Spleen (tissue), 11 donors: ENCODE results near the gene PITHD1. TPM values are rescaled to one million over a fixed set of nuclear protein-coding genes. Genes with fewer than 3 reads are reported as not detected.

ENCODE experiments used
- DNase-seq: peaks from one replicate; pipeline ENCODE4 v3.0.0-alpha.2; 2020
- H3K27ac ChIP-seq, 8 donors: fragments of 200-600 bp; sonication (generic) in 7 of 8; 1 replicate in 4 of 8; 2 replicates in 4 of 8; pipeline versions ENCODE4 v1.5.0 to v1.8.0; 2016 to 2021; ENCODE audit warnings: inconsistent platforms in 4 of 8, mild to moderate bottlenecking in 4 of 8, moderate library complexity in 1 of 8
- H3K27me3 ChIP-seq, 7 donors: fragments of 200-600 bp; sonication (generic) in 6 of 7; replicated peaks in 1 of 7; 1 replicate in 4 of 7; 2 replicates in 3 of 7; pipeline versions ENCODE4 v1.5.0 to v1.8.0; 2016 to 2021; ENCODE audit warnings: inconsistent platforms in 3 of 7, mild to moderate bottlenecking in 1 of 7
- H3K36me3 ChIP-seq, 6 donors: fragments of 200-600 bp; sonication (generic) in 5 of 6; 1 replicate in 4 of 6; 2 replicates in 2 of 6; pipeline versions ENCODE4 v1.5.0 to v1.8.0; 2016 to 2021; ENCODE audit warnings: inconsistent platforms in 2 of 6
- H3K4me1 ChIP-seq, 6 donors: fragments of 200-600 bp; sonication (generic) in 5 of 6; 1 replicate in 3 of 6; 2 replicates in 3 of 6; pipeline versions ENCODE4 v1.5.0 to v1.8.0; 2016 to 2021; ENCODE audit warnings: inconsistent platforms in 3 of 6
- H3K4me3 ChIP-seq, 8 donors: fragments of 200-600 bp; sonication (generic) in 7 of 8; 1 replicate in 4 of 8; 2 replicates in 4 of 8; pipeline versions ENCODE4 v1.5.0 to v1.8.0; 2016 to 2021; ENCODE audit warnings: inconsistent platforms in 4 of 8, mild to moderate bottlenecking in 4 of 8, moderate library complexity in 2 of 8
- H3K9me3 ChIP-seq, 8 donors: fragments of 200-600 bp; sonication (generic) in 7 of 8; 1 replicate in 4 of 8; 2 replicates in 4 of 8; pipeline versions ENCODE4 v1.5.0 to v1.8.0; 2016 to 2021; ENCODE audit warnings: inconsistent platforms in 4 of 8
- CTCF ChIP-seq, 11 experiments: fragments of 200-600 bp in 7 of 11; fragments of 450-650 bp in 4 of 11; sonication (generic) in 4 of 11; IDR thresholded peaks in 8 of 11; conservative IDR thresholded peaks in 3 of 11; 1 replicate in 7 of 11; 2 replicates in 4 of 11; pipeline versions ENCODE4 v1.4.0 to v1.8.0; 2016 to 2021; ENCODE audit warnings: antibody characterized with exemption in 11 of 11, inconsistent platforms in 4 of 11, mild to moderate bottlenecking in 1 of 11
- POLR2A ChIP-seq, 3 donors: fragments of 450-650 bp; IDR thresholded peaks; one replicate each; pipeline ENCODE4 v1.5.1; 2017; ENCODE audit warnings: antibody characterized with exemption in 3 of 3, mild to moderate bottlenecking in 1 of 3
- POLR2AphosphoS5 ChIP-seq, 3 donors: sonication (generic); formaldehyde crosslinking; IDR thresholded peaks; one replicate each; pipeline ENCODE4 v1.5.1; 2017; ENCODE audit warnings: antibody characterized with exemption in 3 of 3
- WGBS, 5 donors: extraction: QIAGEN DNeasy Blood & Tissue Kit in 3 of 5; methylation state at CpG; one replicate each; pipeline versions ENCODE4 v1.1.5 to v1.1.7; 2013 to 2018; 5-methylcytosine and 5-hydroxymethylcytosine counted together
- intact Hi-C: fragments of 100-400 bp; cut with DNase I; formaldehyde crosslinking; loops from one replicate; pipeline ENCODE4 v1.15.0; 2023; ENCODE audit warnings: low total_unique reads
- polyA plus RNA-seq, 3 donors: library from polyadenylated mRNA; stranded (reverse); fragments of 200-250 nt; gene quantifications; one replicate each; pipeline ENCODE4 v1.2.1, GENCODE V29; 2013
- total RNA-seq, 7 donors: library from RNA; depleted of rRNA in 3 of 7; stranded (reverse); fragments of >200 nt in 3 of 7; fragmentation: NEBNext Ultra II Directional in 4 of 7; extraction: Animal tissue kit (Norgen Biotek cat#: 25700) in 4 of 7; gene quantifications; one replicate each; pipeline versions ENCODE4 v1.1.0 to v1.2.1, GENCODE V29; 2016 to 2021
- donor health status: healthy with polysubstance abuse.
- donor health status: DM: no; HTN: no; CAD: no; lungs with moderate emphysema.
- donor health status: DM: no; HTN: no; CAD: no.
- donor health status: Bipolar disorder and iron deficiency.
- donor health status: healthy.
- donor health status: DM: no; HTN: no; CAD: no.
- donor health status: DM: yes; HTN: yes; CAD: no.

PITHD1 gene
- total and polyA plus RNA-seq, 10 donors: 43.9 to 68.5 (median 52.0) TPM

DNA sequence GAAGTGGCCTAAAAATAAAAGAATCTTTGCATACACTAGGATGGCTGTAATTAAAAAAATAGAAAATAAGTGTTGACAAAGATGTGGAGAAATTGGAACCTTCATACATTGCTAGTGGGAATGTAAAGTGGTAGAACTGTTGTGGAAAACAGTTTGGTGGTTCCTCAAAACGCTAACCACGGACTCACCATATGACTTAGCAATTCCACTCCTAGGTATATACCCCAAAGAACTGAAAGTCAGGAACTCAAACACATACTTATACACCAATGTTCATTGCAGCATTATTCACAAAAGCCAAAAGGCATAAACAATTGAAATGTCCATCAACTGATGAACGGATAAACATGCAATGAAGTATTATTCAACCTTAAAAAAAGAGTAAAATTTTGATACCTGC lies 57.8 kb downstream of the PITHD1 start:
- intact Hi-C loops: no loop called here
- WGBS, 5 donors: 37 to 65% (median 47%) methylated on average over 3 of the region's 3 CpGs
- TF ChIP-seq POLR2AphosphoS5 (IDR thresholded peaks at IDR 0.05): no peak
- no peak for TF ChIP-seq CTCF (IDR thresholded peaks at IDR 0.05 in 8 of 11, conservative IDR thresholded peaks at IDR 0.05 in 3 of 11)
- no peak for TF ChIP-seq POLR2A (IDR thresholded peaks at IDR 0.05)
- Histone ChIP-seq H3K27ac (no peak overlapping the region), H3K36me3 (no peaks in the 10 kb centered on the region), H3K4me3 (no peak overlapping the region), H3K27me3 (peaks cover 0 to 5% (median 0%) of the 10 kb centered on the region in 7 donors), H3K4me1 (peaks cover 5 to 15% (median 12%) of the 10 kb centered on the region in 6 donors), H3K9me3 (no peaks in the 10 kb centered on the region)
- no peak for DNase-seq

Other genes starting within 250 kb of the PITHD1 start
- 10 to 100 TPM in 2 of 7 donors, 1 to 10 TPM in 5; 3.4 to 18.9 (median 8.4) TPM for gene E2F2, start 247.2 kb upstream of the PITHD1 start, total RNA-seq
- gene E2F2, start 247.2 kb upstream of the PITHD1 start, polyA plus RNA-seq: 1 to 10 TPM in 2 of 3 donors, under 1 TPM in 1; 0.89 to 2.3 (median 1.5) TPM
- gene ID3, start 218.9 kb upstream of the PITHD1 start, total RNA-seq: 100 to 1,000 TPM in 1 of 7 donors, 10 to 100 TPM in 6; 49.5 to 122 (median 65.4) TPM
- gene ID3, start 218.9 kb upstream of the PITHD1 start, polyA plus RNA-seq: 100 to 1,000 TPM in 2 of 3 donors, 10 to 100 TPM in 1; 59.8 to 118 (median 109) TPM
- 1,000 to 10,000 TPM in 4 of 7 donors, 100 to 1,000 TPM in 3; 864 to 1,229 (median 1,082) TPM for gene RPL11, start 86.6 kb upstream of the PITHD1 start, total RNA-seq
- 1,000 to 10,000 TPM; 4,161 to 6,089 (median 5,782) TPM for gene RPL11, start 86.6 kb upstream of the PITHD1 start, polyA plus RNA-seq
- gene ELOA, start 34.9 kb upstream of the PITHD1 start, total RNA-seq: 10 to 100 TPM; 30.3 to 38.0 (median 34.0) TPM
- gene ELOA, start 34.9 kb upstream of the PITHD1 start, polyA plus RNA-seq: 10 to 100 TPM in 2 of 3 donors, 1 to 10 TPM in 1; 7.9 to 12.2 (median 10.0) TPM
- gene LYPLA2, start 12.7 kb downstream of the PITHD1 start, total RNA-seq: 10 to 100 TPM; 46.9 to 58.8 (median 55.4) TPM
- 10 to 100 TPM; 54.5 to 87.5 (median 57.5) TPM for gene LYPLA2, start 12.7 kb downstream of the PITHD1 start, polyA plus RNA-seq
- gene GALE, start 22.3 kb downstream of the PITHD1 start, total RNA-seq: 10 to 100 TPM; 19.0 to 47.1 (median 35.1) TPM
- gene GALE, start 22.3 kb downstream of the PITHD1 start, polyA plus RNA-seq: 10 to 100 TPM; 19.7 to 42.2 (median 23.8) TPM
- 10 to 100 TPM; 26.5 to 42.3 (median 35.5) TPM for gene HMGCL, start 47.0 kb downstream of the PITHD1 start, total RNA-seq
- 10 to 100 TPM; 28.4 to 40.5 (median 32.6) TPM for gene HMGCL, start 47.0 kb downstream of the PITHD1 start, polyA plus RNA-seq
- 100 to 1,000 TPM in 1 of 7 donors, 10 to 100 TPM in 6; 51.9 to 106 (median 78.8) TPM for gene FUCA1, start 89.9 kb downstream of the PITHD1 start, total RNA-seq
- gene FUCA1, start 89.9 kb downstream of the PITHD1 start, polyA plus RNA-seq: 10 to 100 TPM; 36.3 to 62.6 (median 40.8) TPM
- gene CNR2, start 134.9 kb downstream of the PITHD1 start, total RNA-seq: 10 to 100 TPM; 15.0 to 23.4 (median 18.2) TPM
- gene CNR2, start 134.9 kb downstream of the PITHD1 start, polyA plus RNA-seq: 10 to 100 TPM; 18.2 to 26.6 (median 22.3) TPM
- 100 to 1,000 TPM in 6 of 7 donors, 10 to 100 TPM in 1; 87.3 to 127 (median 120) TPM for gene PNRC2, start 181.4 kb downstream of the PITHD1 start, total RNA-seq
- gene PNRC2, start 181.4 kb downstream of the PITHD1 start, polyA plus RNA-seq: 100 to 1,000 TPM in 2 of 3 donors, 10 to 100 TPM in 1; 83.0 to 114 (median 111) TPM
- 100 to 1,000 TPM in 4 of 7 donors, 10 to 100 TPM in 3; 89.4 to 146 (median 102) TPM for gene SRSF10, start 201.9 kb downstream of the PITHD1 start, total RNA-seq
- 10 to 100 TPM; 54.5 to 65.9 (median 64.0) TPM for gene SRSF10, start 201.9 kb downstream of the PITHD1 start, polyA plus RNA-seq